GM06990 (cell line): ENCODE measurements around the gene GNL3.

ENCODE experiments used
- DNase-seq: peaks from one replicate; pipeline ENCODE4 v3.0.0-alpha.2; 2011; ENCODE audit not compliant: insufficient read length; ENCODE audit errors: extremely low read depth
- H3K27me3 ChIP-seq: replicated peaks from 2 replicates; pipeline ENCODE4 v1.6.0; 2011; ENCODE audit warnings: low read length; ENCODE audit not compliant: control insufficient read depth, insufficient read depth
- H3K36me3 ChIP-seq: 2 replicates; pipeline ENCODE4 v1.5.1; 2011; ENCODE audit warnings: low read length; ENCODE audit not compliant: control insufficient read depth, insufficient read depth
- H3K4me3 ChIP-seq: replicated peaks from 2 replicates; pipeline ENCODE4 v1.5.1; 2011; ENCODE audit warnings: low read depth, mild to moderate bottlenecking, control low read depth, low read length
- TF ChIP-seq, protein P1 (sequence below): IDR thresholded peaks from 2 replicates; pipeline ENCODE4 v1.5.1; 2011; ENCODE audit warnings: low read length, control low read depth, mild to moderate bottlenecking, inconsistent platforms; ENCODE audit not compliant: insufficient read depth, poor library complexity, severe bottlenecking

Gene GNL3, protein sequence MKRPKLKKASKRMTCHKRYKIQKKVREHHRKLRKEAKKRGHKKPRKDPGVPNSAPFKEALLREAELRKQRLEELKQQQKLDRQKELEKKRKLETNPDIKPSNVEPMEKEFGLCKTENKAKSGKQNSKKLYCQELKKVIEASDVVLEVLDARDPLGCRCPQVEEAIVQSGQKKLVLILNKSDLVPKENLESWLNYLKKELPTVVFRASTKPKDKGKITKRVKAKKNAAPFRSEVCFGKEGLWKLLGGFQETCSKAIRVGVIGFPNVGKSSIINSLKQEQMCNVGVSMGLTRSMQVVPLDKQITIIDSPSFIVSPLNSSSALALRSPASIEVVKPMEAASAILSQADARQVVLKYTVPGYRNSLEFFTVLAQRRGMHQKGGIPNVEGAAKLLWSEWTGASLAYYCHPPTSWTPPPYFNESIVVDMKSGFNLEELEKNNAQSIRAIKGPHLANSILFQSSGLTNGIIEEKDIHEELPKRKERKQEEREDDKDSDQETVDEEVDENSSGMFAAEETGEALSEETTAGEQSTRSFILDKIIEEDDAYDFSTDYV

DNA sequence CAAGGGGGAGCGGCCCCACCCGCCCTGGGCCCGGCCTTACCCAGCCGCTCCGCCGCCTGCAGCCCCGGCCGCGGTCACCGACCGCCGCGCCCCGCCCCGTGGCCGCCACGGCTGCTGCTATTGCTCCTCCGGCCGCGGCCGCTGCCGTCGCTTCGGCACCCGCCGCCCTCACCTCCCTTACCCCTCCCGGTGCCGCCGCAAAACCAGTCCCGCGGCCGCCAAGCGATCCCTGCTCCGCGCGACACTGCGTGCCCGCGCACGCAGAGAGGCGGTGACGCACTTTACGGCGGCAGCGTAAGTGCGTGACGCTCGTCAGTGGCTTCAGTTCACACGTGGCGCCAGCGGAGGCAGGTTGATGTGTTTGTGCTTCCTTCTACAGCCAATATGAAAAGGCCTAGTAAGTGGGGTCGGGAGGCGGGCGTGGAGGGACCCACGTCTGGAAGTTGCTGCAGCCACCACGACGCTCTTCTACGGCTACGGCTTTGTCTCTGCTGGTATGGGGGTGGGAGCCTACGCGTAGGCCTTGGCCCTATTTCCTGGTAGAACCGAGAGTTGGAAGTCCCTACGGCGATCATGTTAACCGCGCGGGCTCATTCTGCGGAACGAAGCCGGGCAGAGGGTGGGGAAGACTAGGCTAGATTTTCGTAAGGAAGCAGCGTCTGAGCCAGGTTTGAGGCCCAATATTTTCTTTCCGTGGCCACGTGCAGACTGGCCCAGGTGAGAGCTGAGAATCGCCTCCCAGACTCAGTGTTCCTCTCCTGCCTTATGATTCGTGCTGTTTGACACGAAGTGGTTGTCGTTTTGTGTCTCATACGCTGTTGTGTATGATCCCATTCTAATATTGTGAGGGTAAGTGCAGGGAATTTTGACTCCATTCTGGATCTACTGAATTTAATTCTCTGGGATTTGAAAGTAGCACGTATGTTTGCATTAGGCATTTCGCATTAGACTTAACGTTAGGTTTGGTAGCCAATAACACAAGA is at the start of gene GNL3, which contains the start of gene PBRM1:
GNL3 (plus strand) TSS at position 324 of the 983 bp plus-strand sequence; CDS start at position 385, 61 bp downstream.
PBRM1 (minus strand) TSS at position 205 of the 983 bp plus-strand sequence.
- peak; percentile 98 for DNase-seq
- TF ChIP-seq, protein P1, sequence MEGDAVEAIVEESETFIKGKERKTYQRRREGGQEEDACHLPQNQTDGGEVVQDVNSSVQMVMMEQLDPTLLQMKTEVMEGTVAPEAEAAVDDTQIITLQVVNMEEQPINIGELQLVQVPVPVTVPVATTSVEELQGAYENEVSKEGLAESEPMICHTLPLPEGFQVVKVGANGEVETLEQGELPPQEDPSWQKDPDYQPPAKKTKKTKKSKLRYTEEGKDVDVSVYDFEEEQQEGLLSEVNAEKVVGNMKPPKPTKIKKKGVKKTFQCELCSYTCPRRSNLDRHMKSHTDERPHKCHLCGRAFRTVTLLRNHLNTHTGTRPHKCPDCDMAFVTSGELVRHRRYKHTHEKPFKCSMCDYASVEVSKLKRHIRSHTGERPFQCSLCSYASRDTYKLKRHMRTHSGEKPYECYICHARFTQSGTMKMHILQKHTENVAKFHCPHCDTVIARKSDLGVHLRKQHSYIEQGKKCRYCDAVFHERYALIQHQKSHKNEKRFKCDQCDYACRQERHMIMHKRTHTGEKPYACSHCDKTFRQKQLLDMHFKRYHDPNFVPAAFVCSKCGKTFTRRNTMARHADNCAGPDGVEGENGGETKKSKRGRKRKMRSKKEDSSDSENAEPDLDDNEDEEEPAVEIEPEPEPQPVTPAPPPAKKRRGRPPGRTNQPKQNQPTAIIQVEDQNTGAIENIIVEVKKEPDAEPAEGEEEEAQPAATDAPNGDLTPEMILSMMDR = no peak
- peaks cover 21% of the 10 kb centered on the region for H3K36me3 ChIP-seq
- H3K27me3 ChIP-seq = no peaks in the 10 kb centered on the region
- peak within 1 kb of the TSS; percentile 87 for H3K4me3 ChIP-seq

DNA sequence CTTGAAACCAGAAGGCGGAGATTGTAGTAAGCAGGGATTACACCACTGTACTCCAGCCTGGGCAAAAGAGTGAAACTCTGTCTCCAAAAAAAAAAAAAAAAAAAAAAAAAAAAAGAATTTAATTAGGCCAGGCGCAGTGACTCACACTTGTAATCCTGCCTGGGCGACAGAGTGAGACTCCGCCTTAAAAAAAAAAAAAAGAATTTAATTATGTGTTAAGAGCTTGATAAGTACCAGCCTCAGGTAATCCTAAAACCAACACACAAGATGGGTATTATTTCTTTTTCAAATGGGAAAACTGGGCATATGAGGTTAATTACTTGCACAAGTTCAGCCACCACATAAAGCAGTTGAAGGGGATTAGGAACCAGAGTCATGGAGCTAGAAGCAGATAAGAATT is 49.2 kb upstream of the GNL3 start:
- H3K36me3 ChIP-seq = peaks cover 7% of the 10 kb centered on the region

DNA sequence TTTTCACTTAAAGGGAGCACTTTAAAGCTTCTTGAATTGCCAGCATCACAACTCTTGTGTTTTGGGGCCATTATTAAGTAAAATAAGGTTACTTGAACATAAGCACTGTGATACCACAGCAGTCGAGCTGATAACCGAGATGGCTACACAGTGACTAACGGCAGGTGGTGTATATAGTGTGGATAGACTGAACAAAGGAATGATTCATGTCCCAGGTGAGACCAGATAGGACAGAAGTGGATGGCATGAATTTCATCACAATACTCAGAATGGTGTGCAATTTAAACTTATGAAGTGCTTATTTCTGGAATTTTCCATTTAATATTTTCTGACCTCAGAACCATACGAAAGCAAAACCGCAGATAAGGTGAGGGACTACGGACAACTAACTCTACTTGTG is 40.3 kb upstream of the GNL3 start:
- TF ChIP-seq, protein P1 = no peak
- H3K36me3 ChIP-seq = peaks cover 16% of the 10 kb centered on the region
- no peaks in the 10 kb centered on the region for H3K27me3 ChIP-seq
- no peak overlapping the region for H3K4me3 ChIP-seq
- DNase-seq = no peak

More for the DNA sequence above, 49.2 kb upstream of the GNL3 start:
- DNase-seq = no peak
- TF ChIP-seq, protein P1 = no peak
- H3K27me3 ChIP-seq = no peaks in the 10 kb centered on the region
- no peak overlapping the region for H3K4me3 ChIP-seq

DNA sequence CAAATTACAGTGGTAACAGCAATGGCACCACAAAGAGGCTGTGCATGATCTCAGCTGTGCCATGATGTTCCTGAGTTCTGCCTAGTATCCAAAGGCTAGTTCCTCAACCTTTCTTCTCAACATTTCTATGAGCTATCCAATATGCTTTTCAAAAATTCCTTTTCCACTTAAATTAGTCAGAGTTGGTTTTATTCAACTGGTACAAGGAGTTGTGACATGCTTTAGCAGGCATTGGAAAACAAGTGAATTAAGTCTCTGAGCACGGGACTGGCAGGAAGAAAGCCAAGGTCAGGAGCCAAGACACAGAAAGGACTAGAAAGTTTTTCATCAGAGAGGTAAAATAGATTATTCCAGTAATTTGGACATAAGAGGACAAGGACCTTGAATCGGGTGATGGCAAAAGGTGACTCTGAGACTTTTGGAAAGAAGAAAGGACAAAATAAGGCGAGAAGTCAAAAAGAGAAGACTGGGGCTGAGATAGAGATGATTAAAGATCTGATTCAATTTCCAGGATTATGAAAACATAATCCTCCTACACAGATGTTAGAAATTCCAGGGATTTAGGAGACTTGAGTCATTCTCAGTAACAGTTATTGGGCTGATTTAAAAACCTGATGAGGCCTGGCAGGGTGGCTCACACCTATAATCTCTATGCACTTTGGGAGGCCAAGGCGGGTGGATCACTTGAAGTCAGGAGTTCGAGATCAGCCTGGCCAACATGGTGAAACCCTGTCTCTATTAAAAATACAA is 36.2 kb upstream of the GNL3 start:
- peaks cover 18% of the 10 kb centered on the region for H3K36me3 ChIP-seq
- no peak for DNase-seq
- TF ChIP-seq, protein P1 = no peak
- no peak overlapping the region for H3K4me3 ChIP-seq
- H3K27me3 ChIP-seq = no peaks in the 10 kb centered on the region

DNA sequence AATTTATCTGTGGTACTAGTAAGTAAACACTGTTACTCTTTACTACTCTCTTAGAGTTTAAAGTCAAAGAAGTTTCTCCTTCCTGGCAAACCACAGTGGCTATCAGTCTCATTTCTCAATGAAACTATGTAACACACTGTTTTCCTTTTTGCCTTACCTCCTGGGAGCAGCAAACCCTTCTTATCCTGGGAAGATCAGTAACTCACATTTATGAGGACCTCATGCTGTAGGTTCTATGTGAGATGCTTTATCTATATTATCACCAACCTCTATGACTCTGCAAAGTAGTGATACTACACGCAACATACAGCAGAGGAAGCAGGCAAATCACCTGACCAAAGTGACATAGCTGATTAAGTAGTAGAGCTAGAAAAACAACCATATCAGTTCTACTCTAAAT is 35.4 kb upstream of the GNL3 start:
- H3K36me3 ChIP-seq = peaks cover 17% of the 10 kb centered on the region
- no peaks in the 10 kb centered on the region for H3K27me3 ChIP-seq
- H3K4me3 ChIP-seq = no peak overlapping the region
- TF ChIP-seq, protein P1 = no peak
- no peak for DNase-seq
